ENCODE measurements around the gene ZNF521.
"Not testable (repeated sequence)": the region's sequence is repeated elsewhere in the genome, so short reads cannot be mapped to it uniquely, and the experiment has no call there.

Gene ZNF521

DNA sequence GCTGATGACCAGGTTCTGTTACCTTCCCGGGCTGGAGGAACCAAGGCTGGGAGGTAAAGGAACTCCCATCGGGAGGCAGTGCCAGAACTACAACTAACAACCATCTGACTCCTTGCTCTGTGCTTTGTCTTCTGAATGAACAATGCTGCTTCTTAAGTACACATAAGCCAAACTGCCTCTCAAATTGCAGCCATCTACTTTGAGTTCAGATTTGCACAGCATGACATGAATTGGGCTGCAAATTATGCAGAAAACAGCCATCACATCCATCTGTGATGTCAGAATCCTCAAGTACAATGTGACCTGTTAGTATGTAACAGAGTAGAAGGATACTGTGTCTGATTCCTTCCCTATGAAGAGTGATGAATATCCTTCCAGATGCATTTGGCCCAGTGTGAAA lies 290.6 kb downstream of the ZNF521 start:
- no peak for DNase-seq

DNA sequence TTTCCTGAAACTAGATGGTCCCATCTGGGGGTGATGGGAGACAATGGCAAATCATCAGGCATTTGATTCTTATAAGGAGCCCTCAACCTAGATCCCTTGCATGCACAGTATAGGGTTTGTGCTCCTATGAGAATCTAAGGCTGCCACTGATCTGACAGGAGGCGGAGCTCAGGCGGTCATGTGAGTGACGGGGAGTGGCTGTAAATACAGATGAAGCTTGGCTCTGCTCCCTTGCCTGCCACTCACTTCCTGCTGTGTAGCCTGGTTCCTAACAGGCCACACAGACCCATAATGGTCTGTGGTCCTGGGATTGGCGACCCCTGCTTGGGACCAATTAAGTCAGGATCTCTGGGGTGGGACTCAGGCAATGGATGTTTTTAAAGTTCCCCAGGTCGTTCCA lies 293.4 kb downstream of the ZNF521 start:
- DNase-seq, result no peak

DNA sequence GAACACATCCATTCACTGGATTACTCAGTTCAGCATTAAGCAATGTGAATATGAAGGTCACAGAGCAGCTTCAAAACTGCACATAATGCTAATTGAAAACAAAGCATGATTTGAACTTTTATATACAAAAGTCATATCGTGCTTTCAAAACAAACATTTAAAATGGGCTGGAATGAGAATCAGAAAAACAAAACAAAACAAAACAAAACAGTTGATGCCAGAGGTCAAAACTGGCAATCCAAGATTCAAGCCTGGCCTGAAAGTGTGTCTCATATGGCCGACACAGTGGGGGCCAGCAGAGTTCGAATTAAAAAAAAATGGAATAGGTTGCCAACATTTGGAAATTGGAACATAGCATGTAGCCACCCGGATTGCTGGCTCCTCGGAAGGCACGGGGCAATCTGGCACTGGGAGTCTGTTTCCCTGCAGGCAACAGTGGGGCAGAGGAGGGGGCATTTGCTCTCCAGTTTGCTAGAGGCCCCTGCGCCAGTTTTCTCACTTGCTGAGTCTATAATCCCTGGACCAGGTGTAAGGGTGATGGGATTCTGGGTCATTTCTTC lies 294.4 kb downstream of the ZNF521 start:
- DNase-seq, result no peak

DNA sequence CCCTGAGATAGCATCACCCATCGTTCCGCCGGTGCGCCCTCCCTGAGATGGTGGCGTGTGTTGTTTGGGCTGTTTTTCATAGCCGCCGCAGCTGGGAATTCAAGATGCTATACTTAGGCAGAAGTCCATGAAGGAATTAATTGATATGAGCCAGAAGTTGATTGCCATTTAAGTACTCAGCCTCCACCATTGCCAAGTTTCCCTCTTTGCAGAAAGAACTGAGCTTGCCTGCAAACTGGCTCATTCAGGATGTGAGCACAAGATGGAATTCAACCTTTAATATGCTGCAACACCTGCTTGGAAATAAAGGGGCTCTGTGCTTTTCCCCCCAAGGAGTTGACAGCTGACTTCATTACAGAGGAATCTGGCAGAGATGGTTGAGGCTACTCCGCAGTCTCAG lies 295.5 kb downstream of the ZNF521 start:
- no peak for DNase-seq

DNA sequence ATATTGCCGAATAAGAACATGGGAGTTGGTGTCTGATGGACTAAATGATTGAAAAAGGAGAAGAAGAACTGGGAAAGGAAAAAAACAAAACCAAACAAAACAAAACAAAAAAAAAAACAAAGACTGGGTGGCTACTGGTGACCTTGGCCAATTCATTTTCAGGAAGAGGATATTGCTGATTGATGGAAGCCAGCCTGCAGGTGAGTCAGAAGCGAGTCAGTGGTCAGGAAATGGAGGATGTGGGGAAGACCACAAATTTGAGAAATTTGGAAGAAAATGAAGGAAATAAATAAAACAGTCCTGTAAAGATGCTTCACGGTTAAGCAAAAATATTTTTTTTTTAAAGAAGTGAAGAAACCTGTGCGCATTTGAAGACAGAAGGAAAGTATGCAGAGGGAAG lies 296.9 kb downstream of the ZNF521 start:
- DNase-seq, result no peak

DNA sequence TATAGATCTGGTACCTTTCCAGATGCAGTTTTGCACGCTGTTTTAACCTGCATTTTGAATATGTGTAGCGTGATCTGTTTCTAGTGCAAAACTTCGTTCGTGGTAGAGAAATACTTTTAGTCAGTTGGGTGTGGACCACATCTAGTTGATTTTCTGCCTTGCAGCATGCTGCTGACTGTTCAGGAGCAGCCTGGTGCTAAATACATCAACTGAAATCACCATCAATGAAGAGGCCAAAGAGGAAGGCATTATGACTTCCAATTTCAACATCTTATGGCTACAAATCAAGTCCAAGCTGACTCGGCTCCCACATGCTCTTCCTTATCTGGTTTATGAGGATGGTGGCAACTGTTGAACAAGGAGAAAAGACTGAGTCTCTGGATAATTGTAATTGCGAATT lies 298.5 kb downstream of the ZNF521 start:
- no peak for DNase-seq

DNA sequence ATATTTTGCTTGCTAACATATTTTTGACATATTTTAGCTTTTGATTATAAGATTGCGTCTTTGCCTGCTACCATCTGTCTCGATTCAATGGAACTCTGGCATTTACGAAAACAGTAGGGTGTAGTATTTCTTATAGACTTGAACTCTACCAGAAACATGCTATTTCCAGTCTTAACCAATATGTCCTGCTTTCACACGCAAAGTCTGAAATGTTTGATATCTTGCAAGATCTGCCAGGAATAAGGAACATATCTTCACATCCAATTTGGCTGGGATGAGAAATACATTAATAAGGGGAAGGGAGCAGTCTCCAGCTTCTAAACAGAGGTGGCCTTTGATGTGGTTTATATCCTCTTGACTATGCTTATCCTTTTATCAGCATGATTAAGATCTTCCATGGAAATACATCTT lies 299.4 kb downstream of the ZNF521 start:
- no peak for DNase-seq

DNA sequence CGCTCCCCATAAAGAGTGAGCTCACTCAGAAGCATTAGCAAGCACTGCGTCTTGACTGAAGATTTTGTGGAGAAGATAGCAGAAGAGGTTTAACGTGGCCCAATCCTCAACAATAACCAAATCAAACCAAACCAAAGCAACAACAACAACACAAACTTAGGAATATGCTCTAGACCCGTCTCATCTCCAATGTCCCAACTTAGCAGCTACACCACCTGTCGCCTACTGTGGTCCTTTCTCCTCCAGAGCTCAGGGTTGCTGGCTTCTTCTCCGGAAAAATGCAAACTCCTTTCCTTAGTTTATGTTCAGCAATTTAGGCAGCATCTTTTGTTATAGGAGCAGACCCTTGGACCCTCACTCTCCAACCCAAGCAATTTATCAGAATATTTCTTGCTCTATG lies 301.4 kb downstream of the ZNF521 start:
- DNase-seq, result no peak

DNA sequence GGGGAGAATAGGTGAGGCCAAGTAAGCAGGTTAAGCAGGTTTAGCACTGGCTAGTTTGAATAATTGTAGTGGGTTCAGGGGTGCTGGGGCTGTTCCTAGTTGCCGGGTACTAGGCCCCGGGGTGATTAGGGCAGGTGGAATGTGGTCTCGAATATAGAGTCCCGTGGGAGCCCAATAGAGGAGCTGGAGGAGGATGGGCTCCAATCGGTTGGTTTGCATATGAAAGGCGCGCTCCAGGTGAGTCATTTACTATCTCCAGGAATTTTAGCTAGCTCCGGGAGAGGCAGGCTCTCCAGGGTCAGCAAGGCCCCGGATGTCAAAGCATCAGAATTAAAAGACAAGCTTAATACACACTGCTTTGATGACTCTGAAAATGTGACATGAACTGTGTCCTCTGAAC lies 304.0 kb downstream of the ZNF521 start:
- DNase-seq, result no peak

DNA sequence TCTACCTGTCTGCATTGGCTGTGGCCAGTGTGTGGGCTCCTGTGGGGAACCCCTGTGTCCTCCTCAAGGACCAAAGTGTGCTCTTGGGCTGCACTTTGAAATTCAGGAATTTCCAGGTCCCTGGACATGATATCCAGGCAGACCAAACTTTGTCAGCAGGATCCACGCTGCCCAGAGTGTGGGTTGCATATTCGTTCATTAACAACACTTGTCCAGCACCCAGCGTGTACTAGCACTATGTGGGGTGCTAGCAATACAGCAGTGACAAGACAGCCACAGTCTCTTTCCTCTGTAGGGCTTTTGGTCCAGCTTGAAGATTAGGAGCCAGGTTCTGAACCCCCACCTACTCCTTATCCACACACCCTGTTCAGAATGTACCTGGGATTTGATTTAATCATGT lies 304.5 kb downstream of the ZNF521 start:
- no peak for DNase-seq

DNA sequence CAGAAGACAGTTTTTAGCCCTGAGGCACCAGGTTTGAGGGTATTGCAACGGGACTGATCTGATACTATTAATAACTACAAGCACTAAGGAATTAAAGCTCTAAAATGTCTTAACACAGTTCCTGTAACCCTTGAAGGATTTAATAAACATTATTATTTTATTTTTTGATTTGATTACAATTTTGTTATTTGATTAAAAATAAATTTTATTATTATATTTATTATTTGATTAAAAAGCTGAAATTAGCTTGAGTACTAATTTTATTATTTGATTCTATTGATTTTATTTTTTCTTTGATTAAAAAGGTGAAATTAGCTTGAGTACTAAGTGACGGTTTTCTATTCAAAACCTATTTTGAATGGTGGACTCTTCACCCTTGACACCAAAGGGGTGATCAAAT lies 307.3 kb downstream of the ZNF521 start:
- DNase-seq, result no peak

DNA sequence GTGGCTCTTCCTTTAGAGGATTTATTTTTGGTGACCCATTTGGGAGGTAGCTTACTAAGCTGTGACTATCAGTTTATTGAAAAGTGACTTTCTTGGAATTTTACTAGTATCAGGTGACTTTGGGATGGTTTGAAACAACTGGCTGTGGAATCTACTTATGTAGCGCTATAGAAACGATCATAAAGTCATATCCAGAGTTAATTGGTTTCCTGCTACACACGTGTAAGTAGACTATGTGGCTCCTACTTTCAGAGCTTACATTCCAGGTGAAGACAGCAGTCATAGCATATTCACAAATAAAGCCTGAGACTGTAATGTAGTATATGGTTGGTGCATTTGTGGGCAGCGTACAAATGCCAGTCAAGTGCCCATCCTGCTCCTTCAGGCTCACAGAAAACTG lies 308.9 kb downstream of the ZNF521 start:
- DNase-seq, result no peak

DNA sequence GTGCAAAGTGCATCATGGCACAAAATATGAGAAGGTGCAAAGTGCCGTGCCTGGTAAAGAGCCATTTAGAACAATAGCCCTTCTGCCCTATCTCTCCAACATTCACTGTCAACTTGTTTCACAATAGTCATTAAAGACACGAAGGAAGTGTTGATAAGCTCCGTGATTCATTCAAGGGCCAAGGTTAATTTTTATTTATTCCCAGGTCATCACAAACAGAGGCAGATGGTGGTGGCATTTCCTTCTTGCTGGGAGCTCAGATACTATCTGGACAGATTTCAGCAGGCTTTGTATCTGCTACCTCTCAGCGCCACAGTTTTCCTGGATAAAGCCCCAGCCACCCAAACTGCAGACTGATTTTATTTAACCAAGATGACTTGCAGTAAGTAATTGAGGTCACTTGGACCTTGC lies 309.3 kb downstream of the ZNF521 start:
- no peak for DNase-seq

DNA sequence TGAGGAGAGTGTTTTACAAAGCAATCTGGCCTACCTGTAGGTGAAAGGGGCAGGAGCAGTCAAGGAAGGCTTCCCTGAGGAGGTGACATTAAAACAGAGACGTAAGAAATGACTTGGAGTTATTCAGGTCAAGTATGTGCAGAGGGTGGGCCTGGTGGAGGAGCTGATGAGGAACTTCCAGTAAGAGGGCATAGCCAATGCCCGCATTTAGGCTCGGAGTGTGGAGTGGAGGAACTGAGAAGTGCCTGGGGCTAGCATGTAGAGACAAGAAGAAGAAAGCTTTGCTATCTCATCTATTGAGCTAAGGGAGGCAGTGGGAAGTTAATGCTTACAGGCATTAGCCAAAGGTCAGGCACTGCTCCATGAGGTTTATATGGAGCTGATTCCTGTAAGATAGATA lies 312.2 kb downstream of the ZNF521 start:
- no peak for DNase-seq

DNA sequence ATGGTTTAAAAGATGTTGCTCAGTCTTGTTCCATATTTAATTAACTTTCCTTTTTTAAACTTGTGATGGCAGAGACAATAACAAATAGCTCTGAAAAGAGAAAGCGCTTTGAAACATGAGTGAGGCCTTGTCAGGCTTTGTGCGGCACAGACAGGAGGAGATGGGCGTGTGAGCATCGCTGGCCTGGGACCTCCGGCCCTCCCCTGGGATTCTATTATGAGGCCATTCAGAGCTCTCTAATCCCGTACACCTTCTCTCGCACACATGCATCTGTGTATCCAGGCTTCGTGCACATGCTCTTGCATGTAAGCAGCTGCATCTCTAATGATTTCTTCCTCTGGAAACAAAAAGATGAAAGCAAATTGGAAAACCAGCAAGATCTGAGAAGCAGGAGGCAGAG lies 313.7 kb downstream of the ZNF521 start:
- DNase-seq, result no peak

DNA sequence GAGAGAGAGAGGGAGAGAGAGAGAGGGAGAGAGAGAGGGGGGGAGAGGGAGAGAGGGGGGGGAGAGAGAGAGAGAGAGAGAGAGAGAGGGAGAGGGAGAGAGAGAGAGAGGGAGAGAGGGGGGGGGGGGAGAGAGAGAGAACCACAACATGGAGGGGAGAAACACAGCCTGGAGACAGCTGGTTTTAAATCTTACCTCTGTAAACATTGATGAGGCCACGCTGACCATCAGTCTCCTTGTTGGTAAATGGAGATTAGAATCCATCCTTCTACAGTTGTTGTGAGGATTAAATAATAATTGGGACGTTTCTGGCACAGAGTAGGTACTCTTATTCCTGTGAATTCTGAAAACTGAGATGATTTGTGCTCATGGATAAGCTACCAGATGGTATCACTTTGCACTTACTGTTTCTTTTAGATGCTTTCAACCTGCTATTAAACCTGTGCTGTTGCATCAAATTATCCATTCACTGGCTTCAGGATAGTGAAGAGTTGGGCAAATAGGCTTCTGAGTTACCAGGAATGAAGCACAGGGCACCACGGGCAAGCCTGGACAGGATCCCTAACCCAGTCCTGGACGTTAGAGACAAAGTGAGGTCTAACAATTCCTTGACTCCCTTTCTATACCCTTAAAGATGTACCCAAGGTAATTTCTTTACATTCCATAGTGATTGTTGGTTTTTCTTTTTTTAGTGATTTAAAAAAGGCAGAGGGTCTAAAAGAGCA lies 318.1 kb downstream of the ZNF521 start:
- DNase-seq, result no peak

DNA sequence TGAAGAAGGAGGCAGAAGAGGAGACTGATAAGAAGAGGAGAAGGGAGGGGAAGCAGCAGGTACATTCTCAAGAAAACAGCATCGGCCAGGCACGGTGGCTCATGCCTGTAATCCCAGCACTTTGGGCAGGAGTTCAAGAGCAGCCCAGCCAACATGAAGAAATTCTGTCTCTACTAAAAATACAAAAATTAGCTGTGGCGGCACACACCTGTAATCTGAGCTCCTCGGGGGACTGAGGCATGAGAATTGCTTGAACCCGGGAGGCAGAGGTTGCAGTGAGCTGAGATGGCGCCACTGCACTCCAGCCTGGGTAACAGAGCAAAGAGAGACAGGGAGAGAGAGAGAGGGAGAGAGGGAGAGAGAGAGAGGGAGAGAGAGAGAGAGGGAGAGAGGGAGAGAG lies 318.8 kb downstream of the ZNF521 start:
- not testable (repeated sequence) for DNase-seq

DNA sequence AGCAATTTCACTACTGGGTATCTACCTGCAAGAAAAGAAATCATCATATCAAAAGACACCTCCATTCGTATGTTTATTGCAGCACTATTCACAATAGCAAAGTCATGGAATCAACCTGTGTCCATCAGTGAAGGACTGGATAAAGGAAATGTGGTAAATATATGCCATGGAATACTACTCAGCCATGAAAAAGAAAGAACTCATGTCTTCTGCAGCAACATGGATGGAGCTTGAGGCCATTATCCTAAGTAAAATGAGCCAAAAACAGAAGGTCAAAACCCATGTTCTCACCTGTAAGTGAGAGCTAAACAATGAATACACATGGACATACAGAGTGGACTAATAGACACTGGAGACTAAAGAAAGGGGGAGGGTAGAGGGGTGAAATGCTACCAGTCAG lies 322.2 kb downstream of the ZNF521 start:
- no peak for DNase-seq

DNA sequence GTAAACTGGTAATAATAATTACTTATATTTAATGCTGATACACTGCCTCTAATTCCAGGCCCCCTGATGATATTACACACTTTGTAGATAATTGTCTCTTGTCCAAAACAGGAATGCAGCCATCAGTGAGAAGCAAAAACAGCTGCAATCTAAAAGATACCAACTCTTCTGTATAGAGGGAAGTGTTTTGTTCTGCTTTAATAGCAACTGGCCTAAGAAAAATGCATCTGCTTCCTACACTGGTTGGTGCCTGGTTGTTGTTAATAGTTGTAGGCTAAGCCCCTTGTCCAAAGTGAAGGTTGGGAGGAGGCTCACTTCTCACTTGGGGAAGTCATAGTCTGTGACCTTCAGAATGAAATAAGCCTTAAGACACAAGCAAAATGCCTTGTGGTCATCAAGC lies 332.0 kb downstream of the ZNF521 start:
- DNase-seq, result no peak

DNA sequence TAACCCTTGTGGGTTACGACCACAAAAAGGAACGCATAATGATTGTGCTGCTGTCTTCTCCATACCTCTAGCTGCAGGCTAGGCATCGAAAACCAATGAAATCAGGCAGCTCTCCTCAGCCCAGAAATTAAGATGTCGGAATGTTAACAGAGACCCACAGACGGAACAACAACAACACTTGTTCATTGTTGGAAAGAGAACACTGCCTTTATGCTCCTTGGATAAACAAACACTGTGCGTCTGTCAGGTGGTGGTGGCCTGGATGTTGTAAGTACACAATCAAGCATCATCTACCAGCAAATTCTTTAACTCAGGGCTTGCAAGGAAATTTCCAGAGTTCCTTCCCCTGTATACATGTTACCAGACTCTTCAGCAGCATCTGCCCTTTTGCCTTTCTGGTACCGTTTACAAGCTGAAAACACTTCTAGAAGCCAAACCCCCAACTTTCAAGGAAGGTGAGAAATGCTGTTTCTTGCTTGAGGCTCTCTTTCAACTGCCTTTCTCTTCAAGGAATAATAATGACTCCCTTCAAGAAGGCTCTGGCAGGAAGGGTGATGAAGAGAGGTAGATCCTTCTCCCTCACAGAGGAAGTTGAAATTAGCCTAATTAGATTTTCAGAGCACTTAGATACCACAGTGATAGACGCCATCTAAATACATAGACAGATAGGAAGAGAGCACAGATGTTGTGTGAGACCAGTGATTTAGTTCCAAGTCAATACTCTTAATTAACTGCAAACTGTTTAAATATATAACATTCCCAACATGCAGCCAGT lies 332.7 kb downstream of the ZNF521 start:
- DNase-seq, result no peak

DNA sequence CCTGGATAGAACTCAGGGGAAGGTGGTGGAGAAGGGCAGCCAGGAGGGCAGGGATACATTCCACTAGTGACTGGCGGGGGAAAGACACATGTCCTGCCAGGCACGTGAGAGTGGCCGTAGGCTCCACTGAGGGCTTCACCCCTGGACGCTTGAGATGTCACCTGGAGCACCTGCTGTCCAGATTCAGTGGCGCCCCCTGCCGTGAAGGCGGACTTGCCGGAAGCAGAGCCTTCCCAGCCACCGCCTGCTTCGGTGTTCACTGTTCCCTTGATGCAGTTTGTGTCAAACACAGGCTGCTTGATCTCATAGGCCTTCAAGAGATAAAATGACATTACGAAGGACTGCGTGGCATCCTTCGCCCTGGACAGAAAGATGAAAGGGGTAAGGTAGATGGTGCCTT lies 335.3 kb downstream of the ZNF521 start:
- no peak for DNase-seq

DNA sequence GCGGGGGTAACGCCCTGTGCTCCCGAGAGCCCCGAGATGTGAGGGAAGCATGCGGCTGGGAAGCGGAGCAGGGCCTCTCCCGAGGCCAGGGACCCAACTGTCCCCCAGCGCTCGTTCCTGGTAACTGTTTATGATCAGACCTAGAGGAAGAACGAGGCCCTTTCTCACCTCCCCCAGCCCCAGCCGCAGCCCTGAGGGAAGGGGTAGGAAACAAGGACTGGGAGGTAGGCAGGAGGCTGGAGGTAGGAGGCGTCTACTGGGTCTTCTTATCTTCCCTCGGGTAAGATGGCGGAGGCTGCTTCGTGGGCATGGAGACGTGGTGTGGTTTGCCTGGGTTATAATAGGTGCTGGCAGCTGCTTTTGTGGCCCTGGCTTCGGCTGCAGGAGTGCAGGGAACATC lies 335.8 kb downstream of the ZNF521 start:
- no peak for DNase-seq
